ENCODE results near the gene SYTL2.

DNA sequence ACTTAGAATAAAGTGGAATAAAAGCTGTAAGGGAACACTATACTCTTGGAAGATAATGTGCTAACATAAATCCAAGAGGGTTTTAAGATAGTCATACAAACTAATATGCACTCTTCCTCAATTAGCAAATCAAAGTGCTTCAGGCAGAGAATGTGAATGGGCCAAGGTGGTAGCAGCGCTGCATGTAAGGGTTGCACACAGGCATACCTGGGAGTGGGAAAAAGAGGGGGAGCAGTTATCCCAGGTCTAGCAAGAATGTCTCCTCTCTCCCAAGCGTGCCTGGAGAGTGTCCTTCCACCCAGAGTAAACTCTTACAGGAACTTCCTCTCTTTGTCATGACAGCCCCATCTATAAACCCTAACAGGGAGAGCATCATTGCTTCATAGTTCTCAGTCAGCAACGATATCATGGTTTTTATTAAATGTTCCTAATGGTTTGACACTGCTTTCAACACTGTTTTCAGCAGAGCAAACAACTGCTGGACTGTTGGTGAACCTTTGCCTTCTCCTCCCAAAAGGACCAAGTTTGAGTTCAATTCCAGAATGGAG, 61.6 kb downstream of the SYTL2 start:
- TF ChIP-seq, protein P1, sequence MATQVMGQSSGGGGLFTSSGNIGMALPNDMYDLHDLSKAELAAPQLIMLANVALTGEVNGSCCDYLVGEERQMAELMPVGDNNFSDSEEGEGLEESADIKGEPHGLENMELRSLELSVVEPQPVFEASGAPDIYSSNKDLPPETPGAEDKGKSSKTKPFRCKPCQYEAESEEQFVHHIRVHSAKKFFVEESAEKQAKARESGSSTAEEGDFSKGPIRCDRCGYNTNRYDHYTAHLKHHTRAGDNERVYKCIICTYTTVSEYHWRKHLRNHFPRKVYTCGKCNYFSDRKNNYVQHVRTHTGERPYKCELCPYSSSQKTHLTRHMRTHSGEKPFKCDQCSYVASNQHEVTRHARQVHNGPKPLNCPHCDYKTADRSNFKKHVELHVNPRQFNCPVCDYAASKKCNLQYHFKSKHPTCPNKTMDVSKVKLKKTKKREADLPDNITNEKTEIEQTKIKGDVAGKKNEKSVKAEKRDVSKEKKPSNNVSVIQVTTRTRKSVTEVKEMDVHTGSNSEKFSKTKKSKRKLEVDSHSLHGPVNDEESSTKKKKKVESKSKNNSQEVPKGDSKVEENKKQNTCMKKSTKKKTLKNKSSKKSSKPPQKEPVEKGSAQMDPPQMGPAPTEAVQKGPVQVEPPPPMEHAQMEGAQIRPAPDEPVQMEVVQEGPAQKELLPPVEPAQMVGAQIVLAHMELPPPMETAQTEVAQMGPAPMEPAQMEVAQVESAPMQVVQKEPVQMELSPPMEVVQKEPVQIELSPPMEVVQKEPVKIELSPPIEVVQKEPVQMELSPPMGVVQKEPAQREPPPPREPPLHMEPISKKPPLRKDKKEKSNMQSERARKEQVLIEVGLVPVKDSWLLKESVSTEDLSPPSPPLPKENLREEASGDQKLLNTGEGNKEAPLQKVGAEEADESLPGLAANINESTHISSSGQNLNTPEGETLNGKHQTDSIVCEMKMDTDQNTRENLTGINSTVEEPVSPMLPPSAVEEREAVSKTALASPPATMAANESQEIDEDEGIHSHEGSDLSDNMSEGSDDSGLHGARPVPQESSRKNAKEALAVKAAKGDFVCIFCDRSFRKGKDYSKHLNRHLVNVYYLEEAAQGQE (IDR thresholded peaks at IDR 0.05; ENCODE audit: low read depth): no peak
- TF ChIP-seq CEBPB (IDR thresholded peaks at IDR 0.05): no peak
- TF ChIP-seq, protein P2, sequence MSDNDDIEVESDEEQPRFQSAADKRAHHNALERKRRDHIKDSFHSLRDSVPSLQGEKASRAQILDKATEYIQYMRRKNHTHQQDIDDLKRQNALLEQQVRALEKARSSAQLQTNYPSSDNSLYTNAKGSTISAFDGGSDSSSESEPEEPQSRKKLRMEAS (IDR thresholded peaks at IDR 0.05): no peak
- TF ChIP-seq CREB1 (IDR thresholded peaks at IDR 0.05; ENCODE audit: low read depth): no peak
- no peak for TF ChIP-seq TCF12 (IDR thresholded peaks at IDR 0.05; ENCODE audit: low read depth)
- no peak for TF ChIP-seq EP300 (IDR thresholded peaks at IDR 0.05; ENCODE audit: borderline replicate concordance)
- no peak for TF ChIP-seq TAF1 (IDR thresholded peaks at IDR 0.05; ENCODE audit: low read depth)
- no peak for TF ChIP-seq EGR1 (IDR thresholded peaks at IDR 0.05)
- TF ChIP-seq FOXM1 (IDR thresholded peaks at IDR 0.05; ENCODE audit: borderline replicate concordance, low read depth): no peak
- TF ChIP-seq TEAD4 (IDR thresholded peaks at IDR 0.05): no peak
- no peak for TF ChIP-seq RAD21 (IDR thresholded peaks at IDR 0.05; ENCODE audit: low read depth)
- TF ChIP-seq, protein P3, sequence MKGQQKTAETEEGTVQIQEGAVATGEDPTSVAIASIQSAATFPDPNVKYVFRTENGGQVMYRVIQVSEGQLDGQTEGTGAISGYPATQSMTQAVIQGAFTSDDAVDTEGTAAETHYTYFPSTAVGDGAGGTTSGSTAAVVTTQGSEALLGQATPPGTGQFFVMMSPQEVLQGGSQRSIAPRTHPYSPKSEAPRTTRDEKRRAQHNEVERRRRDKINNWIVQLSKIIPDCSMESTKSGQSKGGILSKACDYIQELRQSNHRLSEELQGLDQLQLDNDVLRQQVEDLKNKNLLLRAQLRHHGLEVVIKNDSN (IDR thresholded peaks at IDR 0.05): no peak
